Stimulated activated CD4-positive, alpha-beta T cell treated with anti-CD3 and anti-CD28 coated beads, Interleukin-2, amount 100 ng/mL, for 4 hours (primary cell): ENCODE data around the gene FAM120A.
A peak's percentile ranks its signal among the peaks of the same experiment; 100 is the strongest.

ENCODE experiments used
- DNase-seq: peaks from one replicate; pipeline ENCODE4 v3.0.0-alpha.2; 2020; ENCODE audit warnings: low read depth

The FAM120A gene

DNA sequence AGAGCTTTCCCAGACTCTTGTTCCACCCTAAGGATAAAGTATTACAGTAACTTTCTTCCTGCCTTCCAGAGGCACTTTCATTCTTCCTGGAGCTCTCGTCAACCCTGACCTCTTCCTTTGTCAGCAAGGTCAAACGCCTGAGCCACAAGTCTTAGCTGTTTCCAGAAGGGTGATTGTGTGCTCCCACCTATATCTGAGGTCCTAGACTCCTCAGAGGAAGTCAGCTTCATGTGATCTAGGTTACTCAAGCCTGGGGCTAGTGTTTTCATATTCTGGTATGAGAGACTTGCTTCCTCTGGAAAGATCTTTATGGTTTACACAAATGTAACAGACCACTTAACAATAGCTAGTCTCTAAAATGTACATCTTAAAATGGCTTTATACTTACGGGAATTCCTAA is 5.4 kb upstream of the FAM120A start:
- no peak for DNase-seq

DNA sequence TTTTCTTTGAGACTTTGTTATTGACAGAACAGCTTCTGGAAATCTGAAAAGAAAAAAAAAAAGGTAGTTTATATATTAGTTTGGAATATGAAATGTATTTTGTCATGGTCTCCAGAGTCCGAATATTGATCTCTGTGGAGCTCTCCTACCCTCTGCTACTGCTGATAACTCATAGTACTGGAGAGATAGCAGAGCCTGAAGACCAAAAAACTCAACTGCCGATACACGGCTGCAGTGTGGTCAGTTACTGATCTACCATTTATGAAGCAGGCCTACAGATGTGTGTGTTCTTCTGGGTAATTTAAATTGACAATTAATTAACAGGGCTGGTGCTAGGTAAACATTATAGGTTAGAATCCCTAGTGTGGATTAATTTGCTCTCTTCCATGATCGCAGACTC is 3.8 kb upstream of the FAM120A start:
- no peak for DNase-seq

DNA sequence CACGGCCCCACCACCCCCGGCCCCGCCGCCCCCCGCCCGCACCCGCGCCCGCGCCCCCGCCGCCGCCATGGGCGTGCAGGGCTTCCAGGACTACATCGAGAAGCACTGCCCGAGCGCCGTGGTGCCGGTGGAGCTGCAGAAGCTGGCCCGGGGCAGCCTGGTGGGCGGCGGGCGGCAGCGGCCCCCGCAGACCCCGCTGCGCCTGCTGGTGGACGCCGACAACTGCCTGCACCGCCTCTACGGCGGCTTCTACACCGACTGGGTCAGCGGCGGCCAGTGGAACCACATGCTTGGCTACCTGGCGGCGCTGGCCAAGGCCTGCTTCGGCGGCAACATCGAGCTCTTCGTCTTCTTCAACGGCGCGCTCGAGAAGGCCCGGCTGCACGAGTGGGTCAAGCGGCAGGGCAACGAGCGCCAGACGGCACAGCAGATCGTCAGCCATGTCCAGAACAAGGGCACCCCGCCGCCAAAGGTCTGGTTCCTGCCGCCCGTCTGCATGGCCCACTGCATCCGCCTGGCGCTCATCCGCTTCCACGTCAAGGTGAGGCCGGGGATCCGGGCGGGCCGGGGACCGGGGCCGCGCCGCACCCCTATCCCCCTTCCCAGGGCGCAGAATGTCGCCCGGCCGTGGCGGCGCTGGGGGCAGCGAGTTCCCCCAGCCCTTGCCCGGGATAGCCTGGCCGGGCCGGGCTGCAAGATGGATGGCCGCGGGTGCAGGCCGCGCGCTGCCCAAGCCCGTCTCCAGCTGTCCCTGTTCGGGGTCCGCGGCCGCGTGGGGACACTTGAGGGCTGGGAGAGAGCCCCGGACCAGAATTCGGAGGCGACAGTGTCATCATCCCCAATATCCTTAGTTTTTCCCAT is 594 bp downstream of the FAM120A start:
- peak; percentile 19 for DNase-seq

DNA sequence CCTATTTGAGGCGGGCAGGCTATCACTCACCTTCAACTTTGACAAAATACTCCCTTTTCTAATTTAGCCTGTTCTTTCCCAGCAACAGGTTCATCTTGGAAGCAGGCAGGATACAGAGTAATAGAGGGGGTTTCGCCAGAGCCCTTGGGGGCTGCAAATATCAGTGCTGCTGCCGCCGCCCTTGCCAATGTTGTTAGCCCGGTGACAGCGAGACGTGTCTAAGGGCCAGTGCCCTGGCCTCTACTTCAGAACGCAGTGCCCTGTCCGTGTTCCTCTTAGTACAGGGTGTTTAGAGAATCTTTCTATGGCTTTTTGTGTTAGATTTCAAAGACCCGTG is 1.2 kb downstream of the FAM120A start:
- no peak for DNase-seq

DNA sequence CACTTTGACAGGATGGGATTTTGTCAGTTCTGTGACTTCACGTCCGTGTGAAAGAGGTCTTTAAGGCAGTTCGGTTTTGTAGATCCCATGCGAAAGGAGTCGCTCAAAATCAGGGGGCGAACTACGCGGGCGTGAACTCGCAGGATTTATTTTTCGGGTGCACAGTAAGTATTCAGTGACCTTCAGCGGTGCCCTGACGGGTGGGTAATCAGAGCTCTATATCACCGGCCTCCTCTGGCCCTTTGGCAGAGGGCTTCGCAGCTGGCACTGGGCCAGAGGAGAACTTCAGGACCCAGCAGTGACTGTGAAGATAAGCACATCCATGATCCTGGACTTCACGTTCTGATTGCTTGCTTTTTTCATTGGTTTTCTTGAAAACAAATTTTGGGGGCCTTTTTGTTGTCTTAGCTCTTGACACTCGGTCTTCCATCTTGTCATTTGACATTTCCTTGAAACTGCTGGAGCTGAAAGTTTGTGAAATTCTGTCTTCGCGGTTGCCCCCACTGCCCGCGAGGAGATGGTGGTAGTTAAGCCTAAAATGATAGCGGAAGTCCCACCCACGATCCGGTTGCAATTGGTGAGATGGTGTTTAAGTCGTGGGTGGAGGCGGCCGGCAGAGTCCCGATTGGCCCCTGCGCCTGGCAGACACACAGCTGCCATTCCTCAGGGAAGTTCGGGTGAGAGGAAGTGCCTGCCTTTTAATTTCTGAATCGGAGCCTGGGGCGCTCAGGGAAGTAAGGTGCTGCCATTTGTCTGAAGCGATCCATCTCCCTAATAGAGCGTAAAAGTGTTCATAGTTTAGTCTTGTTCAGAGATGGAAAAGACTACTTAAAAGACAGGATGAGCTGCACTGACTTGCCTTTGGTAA is 1.8 kb downstream of the FAM120A start, which contains the start of gene FAM120AOS:
Gene FAM120AOS (minus strand): TSS at position 535 of the 868 bp plus-strand sequence. CDS start 872 bp downstream, outside the sequence.
- peak; percentile 72 for DNase-seq

DNA sequence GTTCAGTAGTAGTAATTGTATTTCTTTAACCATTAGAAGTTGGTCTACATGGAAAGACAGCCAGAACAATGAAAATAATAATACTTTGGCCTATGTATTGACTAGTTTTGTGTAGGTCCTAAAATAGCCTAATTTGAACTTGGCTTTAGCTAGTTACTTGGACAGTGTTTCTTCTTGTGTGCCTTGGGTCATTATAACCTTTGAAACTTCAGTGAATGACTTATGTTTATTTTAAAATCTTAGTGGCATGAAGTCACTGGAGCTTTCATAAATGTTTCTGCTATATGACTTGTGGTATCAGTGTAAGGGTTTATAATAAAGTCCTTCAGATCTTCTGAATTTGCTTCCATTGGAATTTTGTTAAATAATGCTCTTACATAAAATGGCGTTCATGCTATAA is 4.5 kb downstream of the FAM120A start:
- DNase-seq, result no peak

DNA sequence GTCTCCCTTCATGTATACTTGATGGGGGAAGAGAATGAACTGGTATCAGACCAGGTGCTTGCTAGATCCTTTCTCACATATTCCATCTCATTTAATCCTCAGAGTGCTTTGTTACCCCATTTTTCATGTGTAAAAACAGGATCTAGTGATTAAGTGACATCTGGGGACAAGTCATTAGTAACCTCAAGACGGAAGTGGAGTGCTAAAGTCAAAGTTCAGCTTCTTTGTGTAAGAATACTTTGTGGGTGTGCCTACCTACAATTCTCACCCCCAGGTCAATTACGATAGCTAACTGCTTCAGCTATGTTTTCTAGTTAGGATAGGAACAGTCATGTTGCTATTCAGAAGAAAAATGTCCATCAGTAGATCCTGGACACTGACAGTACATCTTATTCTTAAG is 5.0 kb downstream of the FAM120A start:
- no peak for DNase-seq

DNA sequence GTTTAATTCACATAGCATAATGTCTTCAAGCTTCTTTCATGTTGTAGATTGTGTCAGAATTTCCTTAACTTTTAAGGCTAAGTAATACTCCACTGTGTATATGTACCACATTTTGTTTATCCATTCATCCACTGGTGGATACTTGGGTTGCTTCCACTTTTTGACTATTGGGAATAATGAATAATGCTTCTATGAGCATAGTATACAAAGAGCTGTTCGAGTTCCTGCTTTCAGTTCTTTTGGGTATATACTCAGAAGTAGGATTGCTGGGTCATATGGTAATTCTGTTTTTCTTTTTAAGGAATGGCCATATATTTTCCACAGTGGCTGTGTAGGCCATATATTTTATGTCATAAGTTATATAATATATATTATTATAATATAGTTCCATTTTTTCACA is 5.5 kb downstream of the FAM120A start:
- DNase-seq, result no peak

DNA sequence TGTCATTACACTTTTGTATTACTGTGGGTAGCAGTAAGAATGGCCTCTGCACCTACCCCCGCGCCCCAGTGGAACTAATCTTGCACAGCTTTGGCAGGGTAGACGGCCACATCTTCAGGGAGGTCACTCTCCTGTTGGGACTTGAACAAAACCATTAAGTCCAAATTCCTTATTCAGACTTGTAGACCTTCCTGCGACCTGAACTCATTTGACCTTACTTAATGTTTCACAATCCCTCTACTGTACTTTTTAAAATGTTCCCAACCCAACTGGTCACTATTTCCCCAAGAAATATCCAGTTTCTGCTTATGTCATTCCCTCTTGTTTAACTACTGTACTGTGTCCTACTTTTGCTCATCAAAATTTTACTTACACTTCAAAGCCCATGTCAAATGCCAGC is 7.2 kb downstream of the FAM120A start:
- no peak for DNase-seq

DNA sequence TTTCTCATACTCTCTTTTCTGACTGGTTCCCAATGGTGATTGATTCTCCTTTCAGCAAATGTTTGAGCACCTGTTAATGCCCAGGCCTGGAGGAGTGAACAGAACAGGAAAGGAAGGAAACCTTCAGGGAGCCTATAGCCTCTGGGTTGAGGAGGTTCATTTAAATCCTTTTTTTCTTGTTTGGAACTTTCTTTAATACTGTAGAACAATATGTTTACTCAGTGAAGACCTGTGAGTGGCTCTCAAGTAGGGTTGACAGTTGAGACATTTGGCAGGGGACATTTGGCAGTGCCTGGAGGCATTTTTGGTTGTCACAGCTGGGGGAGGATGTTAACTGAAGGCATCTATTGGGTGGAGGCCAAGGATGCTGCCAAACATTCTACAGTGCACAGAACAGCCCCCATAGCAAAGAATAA is 8.0 kb downstream of the FAM120A start:
- DNase-seq, result no peak

DNA sequence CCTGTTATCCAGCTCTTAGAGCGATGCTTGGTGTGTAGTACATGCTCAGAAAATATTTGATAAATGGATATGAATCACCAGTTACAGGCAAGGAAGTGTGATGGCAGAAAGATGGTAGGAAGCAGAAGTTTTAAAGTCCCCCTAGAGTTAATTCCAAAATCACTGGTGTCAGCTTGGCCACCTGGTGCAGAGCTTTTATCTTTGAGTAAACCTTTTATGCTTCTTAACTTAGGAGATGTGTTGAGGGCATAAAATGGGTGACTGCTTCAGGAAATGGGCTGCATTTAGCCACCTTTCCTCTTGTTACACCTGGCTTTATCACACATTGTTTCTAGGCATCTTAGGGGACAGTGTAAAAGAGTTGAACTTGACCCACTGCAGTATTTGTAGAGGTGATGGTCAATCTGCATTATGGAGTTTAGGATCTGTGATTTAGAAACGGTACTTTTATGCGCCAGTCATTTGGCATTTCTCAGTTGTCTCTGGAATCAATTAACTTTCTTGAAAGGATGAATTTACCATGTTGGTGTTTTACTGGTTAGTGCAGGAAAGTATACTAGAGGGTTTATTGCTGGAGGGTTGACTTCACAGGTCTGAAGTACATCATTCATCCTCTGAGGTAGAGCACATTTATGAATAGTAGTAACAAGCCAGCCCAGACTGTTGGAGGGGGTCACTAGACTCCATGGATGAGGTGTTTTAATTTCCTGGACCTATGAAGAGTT is 9.4 kb downstream of the FAM120A start:
- DNase-seq, result no peak

DNA sequence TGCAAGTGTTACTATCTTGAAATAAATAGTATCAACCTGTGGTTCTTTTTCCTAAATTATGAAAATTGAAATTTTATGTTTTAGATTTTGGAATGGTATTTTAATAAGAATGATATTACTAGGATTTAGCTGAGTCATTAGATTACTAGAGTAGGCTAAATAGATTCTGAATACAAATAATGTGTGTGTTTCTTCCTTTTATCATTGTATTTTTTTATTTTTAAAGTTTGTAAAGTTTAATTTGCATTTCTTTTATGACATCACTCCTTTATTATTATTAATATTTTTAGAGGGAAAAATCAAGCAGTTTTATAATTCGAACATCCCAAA is 9.9 kb downstream of the FAM120A start:
- no peak for DNase-seq

DNA sequence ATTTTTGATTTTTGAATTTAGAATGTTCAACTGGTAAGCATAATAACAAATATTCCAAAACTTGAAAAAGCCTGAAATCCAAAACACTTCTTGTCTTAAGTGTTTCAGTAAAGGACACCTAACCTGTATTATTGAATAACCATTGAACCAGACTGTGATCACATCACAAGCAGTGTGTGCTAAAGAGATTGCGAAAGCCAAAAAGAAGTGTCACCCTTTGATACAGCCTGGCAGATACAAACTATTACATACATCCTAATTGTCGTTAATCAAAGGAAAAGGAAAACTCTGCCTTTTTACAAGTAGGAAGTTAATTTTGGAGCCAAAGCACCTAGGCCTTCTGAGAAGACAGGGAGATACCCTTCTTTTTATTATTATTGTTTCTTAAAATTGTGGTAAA is 10.3 kb downstream of the FAM120A start:
- DNase-seq, result no peak

DNA sequence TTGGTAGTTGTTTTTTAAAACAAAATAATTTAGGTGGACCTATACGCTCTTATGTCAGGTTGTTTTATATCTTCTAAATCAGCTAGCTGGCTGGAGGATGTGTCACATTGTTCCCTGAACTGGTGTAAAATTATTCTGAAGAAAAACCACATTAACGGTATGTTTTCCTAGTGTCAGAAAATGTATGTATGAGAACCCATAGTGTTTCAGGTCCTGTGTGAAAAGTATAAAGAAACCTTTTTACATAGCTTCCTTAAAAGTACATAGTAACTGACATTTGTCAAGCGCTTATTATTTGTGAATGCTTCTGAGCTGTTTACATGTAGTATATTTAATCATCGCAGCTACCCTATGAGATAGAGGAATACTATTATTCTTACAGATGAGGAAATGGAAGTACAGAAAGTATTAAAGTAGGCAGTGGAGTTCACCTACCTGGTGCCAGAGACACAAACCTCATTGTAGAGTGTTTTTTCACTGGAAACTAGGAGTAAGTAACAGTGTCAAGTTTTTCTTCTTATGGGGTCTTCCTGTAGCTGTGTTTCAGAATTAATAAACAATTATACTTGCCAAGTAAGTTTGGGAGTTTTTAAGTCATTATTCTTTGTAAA is 12.3 kb downstream of the FAM120A start:
- DNase-seq, result no peak

DNA sequence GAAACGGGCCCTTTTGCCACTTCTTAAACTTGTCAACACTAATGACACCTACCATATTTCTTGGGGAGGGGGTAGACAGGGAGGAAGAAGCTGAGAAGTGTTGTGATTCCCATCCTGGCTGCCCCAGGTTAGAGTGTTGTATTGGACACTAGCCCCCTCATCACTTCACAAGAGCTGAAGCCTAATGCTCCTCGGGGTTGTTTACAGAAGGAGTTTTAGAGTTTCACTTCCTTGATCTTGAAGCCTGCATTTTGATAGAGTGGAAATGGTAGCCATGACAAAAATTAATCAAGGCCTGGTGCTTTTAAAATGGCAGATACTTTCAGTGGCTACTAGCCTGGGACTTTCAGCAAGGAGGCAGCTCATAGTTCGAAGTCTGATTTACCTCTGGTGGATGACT is 12.9 kb downstream of the FAM120A start:
- DNase-seq, result no peak

DNA sequence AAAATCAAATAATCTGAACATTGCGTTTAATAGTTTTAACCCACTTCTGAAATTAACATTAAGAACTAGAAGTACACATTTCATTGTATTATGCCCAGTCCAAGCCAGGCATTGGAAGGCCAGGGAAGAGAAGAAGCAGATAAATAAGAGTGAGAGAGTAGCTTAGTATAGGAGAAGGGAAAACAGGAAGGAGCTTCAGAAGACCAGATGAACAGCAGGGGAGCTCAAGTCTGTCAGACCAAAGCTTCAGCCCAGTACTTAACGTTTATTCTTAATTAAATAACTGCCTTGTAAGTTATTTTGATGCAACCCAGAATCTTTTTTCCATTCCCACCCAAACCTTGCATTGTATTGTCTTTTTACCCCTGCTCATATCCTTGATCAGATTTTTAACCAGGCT is 13.4 kb downstream of the FAM120A start:
- no peak for DNase-seq

DNA sequence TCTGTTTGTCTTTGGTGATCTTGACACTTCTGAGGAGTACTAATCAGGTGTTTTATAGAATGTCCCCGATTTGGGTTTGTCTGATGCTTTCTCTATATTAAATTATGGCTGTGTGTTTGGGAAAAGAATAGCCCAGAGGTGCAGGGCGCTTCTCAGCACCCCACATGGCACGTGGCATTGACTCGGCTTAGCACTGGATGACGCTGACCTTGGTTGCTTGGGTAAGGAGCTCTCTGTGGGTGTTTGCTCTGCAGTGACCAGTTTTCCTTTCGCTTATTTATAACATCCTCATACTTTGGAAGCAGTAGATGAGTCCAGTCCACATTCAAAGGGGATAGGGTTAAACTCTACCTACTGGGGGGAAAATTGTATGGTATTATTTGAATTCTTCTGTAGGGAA is 14.4 kb downstream of the FAM120A start:
- DNase-seq, result no peak

DNA sequence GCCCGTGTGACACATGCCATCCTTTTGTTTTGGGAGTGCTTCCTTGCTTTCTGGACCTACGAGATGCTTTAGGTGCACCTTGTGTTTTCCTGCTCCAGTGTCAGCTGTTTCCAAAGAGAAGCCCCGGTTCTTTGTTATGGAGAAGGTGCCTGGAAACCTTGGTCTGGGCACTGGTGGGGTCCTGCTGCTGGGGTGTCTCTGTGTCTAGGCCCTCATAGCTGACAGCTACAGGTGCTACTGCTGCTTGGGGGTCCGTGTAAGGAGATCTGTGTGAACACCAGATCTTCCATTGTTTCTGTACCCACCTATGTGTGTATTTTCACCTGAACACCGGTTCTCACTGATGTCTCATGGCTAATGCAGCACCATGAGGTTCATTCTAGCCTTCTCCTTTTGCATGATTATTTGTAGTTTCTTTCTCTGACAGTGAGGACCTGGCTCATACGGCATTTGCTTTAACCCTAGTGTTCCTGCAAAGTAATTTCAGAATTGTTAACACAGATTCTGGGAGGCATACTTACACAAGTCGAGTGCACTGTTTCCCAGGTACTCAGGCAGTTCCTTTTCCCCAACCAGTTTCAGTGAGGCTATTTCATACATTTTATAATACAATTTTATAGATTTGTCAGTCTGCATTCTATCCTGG is 15.1 kb downstream of the FAM120A start:
- no peak for DNase-seq

DNA sequence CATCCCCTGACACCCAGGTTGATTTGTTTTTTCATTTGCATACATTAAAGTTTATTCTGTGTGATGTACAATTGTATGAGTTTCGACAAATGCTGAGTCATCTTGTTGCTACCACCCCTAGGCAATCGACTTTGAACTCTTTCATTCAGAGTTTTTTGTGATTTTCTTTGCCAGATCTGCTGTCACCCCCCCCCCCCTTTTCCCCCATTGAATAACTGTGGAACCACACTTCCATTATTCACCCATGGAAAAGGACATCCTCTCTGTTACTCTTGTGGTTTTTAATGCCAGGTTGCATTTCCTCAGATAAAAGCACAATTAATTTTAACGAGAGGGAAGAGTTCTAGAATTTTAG is 15.6 kb downstream of the FAM120A start:
- no peak for DNase-seq

DNA sequence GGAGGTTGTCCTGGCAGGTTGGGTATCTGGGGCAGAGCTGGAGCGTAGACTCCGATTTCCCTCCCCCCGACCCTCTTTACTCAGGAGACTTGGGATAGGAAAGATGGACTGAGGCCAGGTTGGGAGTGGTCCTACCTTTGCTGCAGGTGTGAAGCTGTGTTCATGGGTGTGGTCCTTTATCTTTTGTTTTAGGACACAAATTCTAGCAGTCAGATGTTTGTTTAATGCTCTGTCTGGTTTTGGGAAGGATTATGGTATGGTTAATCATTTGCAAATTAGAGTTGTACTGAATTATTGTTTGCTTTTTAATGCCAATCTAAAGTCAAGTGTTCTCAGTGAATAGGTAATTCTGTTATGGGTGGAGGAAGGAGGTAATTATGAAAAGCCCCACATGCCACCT is 16.0 kb downstream of the FAM120A start:
- no peak for DNase-seq

DNA sequence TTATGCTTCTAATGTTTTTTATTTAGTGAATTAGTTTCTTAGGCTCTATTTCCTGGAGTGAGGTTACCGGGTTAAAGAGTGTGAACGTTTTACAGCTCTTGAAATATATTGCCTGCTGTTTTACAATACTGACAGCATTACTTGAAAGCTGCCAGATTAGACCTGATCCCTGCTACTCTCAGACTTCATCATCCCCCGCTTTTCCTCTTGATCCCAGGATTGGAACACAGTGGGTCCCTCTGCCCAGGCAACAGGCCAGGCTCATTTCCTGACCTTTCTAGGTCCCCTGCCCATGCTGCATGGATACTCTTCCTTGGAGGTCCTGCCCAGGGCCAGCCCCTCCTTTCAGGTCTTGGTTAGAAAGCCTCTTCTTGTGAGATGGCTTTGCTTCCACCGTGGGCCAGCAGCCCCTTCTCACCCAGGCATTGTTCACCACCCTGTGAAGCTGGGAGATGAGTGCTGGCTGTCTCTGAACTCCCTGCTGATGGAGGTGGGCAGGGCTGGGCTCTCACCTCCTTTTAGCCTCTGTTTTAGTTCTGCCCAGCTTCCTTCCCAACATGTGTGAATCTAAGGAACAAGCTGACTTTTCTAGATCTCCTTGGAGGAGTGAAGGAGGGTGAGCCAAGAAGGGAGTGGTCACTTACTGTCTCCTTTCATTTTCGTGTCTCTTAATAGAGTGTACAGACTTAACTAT is 17.4 kb downstream of the FAM120A start:
- no peak for DNase-seq
